Measurements from ENCODE around the gene NCKAP5. TPM values are rescaled to one million over a fixed set of nuclear protein-coding genes. Genes with fewer than 3 reads are reported as not detected.
A peak's percentile ranks its signal among the peaks of the same experiment; 100 is the strongest.

NCKAP5 gene
- total and polyA plus RNA-seq, 2 experiments from 2014 or later, result 0.21 to 0.31 TPM

GRCh38 chr2:133498662-133499585, 69.3 kb downstream of the NCKAP5 start:
- no peaks in the 10 kb centered on the region for H3K36me3 ChIP-seq
- H3K27me3 ChIP-seq, result no peaks in the 10 kb centered on the region
- no peak for TF ChIP-seq CTCF (IDR thresholded peaks at IDR 0.05; ENCODE audit: low read depth, low read length)
- no peak for DNase-seq (ENCODE audit: low read depth in 1 of 2, low spot score in 1 of 2)
- H3K4me3 ChIP-seq, result no peak overlapping the region
- no peak overlapping the region for H3K27ac ChIP-seq
- H3K4me1 ChIP-seq (ENCODE audit: low read depth), result no peaks in the 10 kb centered on the region
- no peaks in the 10 kb centered on the region for H3K9me3 ChIP-seq (ENCODE audit: low read depth)

GRCh38 chr2:133497951-133498565, 70.2 kb downstream of the NCKAP5 start:
- H3K36me3 ChIP-seq, result no peaks in the 10 kb centered on the region
- no peak overlapping the region for H3K4me3 ChIP-seq
- no peak for DNase-seq (ENCODE audit: low read depth in 1 of 2, low spot score in 1 of 2)
- H3K9me3 ChIP-seq (ENCODE audit: low read depth), result no peaks in the 10 kb centered on the region
- no peak for TF ChIP-seq CTCF (IDR thresholded peaks at IDR 0.05; ENCODE audit: low read depth, low read length)
- H3K4me1 ChIP-seq (ENCODE audit: low read depth), result no peaks in the 10 kb centered on the region
- H3K27ac ChIP-seq, result no peak overlapping the region
- H3K27me3 ChIP-seq, result no peaks in the 10 kb centered on the region

- Histone ChIP-seq H3K9me3 (ENCODE audit: low read depth) (no peaks in the 10 kb centered on the region), H3K4me1 (ENCODE audit: low read depth) (no peaks in the 10 kb centered on the region), H3K27me3 (no peaks in the 10 kb centered on the region), H3K36me3 (no peaks in the 10 kb centered on the region), H3K4me3 (no peak overlapping the region), H3K27ac (no peak overlapping the region)
- no peak for TF ChIP-seq CTCF (IDR thresholded peaks at IDR 0.05; ENCODE audit: low read depth, low read length)
- DNase-seq (ENCODE audit: low read depth in 1 of 2, low spot score in 1 of 2), result peak in 1 of 2 donors; percentile 2
These were observed 70.9 kb downstream of the NCKAP5 start for GRCh38 chr2:133497270-133497893.

GRCh38 chr2:133496501-133497269, 71.6 kb downstream of the NCKAP5 start:
- H3K4me1 ChIP-seq (ENCODE audit: low read depth), result no peaks in the 10 kb centered on the region
- no peaks in the 10 kb centered on the region for H3K36me3 ChIP-seq
- H3K27me3 ChIP-seq, result no peaks in the 10 kb centered on the region
- no peak overlapping the region for H3K4me3 ChIP-seq
- TF ChIP-seq CTCF (IDR thresholded peaks at IDR 0.05; ENCODE audit: low read depth, low read length), result no peak
- no peak overlapping the region for H3K27ac ChIP-seq
- no peak for DNase-seq (ENCODE audit: low read depth in 1 of 2, low spot score in 1 of 2)
- H3K9me3 ChIP-seq (ENCODE audit: low read depth), result no peaks in the 10 kb centered on the region

GRCh38 chr2:133495226-133495625, 73.0 kb downstream of the NCKAP5 start:
- Histone ChIP-seq H3K27ac (no peak overlapping the region), H3K4me3 (no peak overlapping the region), H3K36me3 (no peaks in the 10 kb centered on the region), H3K27me3 (no peaks in the 10 kb centered on the region), H3K4me1 (ENCODE audit: low read depth) (no peaks in the 10 kb centered on the region), H3K9me3 (ENCODE audit: low read depth) (no peaks in the 10 kb centered on the region)
- no peak for DNase-seq (ENCODE audit: low read depth in 1 of 2, low spot score in 1 of 2)
- no peak for TF ChIP-seq CTCF (IDR thresholded peaks at IDR 0.05; ENCODE audit: low read depth, low read length)

Data from cardiac muscle cell (in vitro differentiated cells and primary cell).